ENCODE results near the gene LY6G6D. TPM values are rescaled to one million over a fixed set of nuclear protein-coding genes. Genes with fewer than 3 reads are reported as not detected.

Gene LY6G6D
- total RNA-seq, 1 donor from 2014 or later, result not detected

- TF ChIP-seq CTCF (IDR thresholded peaks at IDR 0.05), result no peak
- Histone ChIP-seq H3K4me3 (no peak overlapping the region), H3K27ac (no peak overlapping the region), H3K4me1 (no peaks in the 10 kb centered on the region), H3K27me3 (no peaks in the 10 kb centered on the region), H3K9me3 (no peaks in the 10 kb centered on the region), H3K36me3 (peaks cover 71 to 91% of the 10 kb centered on the region in 2 donors)
- no peak for DNase-seq (ENCODE audit: low spot score in 2 of 2)
- intact Hi-C loops (cut with DNase I), result no loop called here
Measured at GRCh38 chr6:31690231-31691077, 24.7 kb upstream of the LY6G6D start.

GRCh38 chr6:31691078-31691463 is 24.1 kb upstream of the LY6G6D start:
- TF ChIP-seq CTCF (IDR thresholded peaks at IDR 0.05), result no peak
- Histone ChIP-seq H3K4me3 (no peak overlapping the region), H3K36me3 (peaks cover 77 to 97% of the 10 kb centered on the region in 2 donors), H3K27me3 (no peaks in the 10 kb centered on the region), H3K27ac (no peak overlapping the region), H3K9me3 (no peaks in the 10 kb centered on the region), H3K4me1 (no peaks in the 10 kb centered on the region)
- DNase-seq (ENCODE audit: low spot score in 2 of 2), result no peak
- intact Hi-C loops (cut with DNase I), result no loop called here

- no peak overlapping the region for H3K4me3 ChIP-seq
- H3K4me1 ChIP-seq, result no peaks in the 10 kb centered on the region
- intact Hi-C loops (cut with DNase I), result no loop called here
- TF ChIP-seq CTCF (IDR thresholded peaks at IDR 0.05), result no peak
- DNase-seq (ENCODE audit: low spot score in 2 of 2), result no peak
- H3K27ac ChIP-seq, result no peak overlapping the region
- H3K36me3 ChIP-seq, result peaks cover 83 to 97% of the 10 kb centered on the region in 2 donors
- no peaks in the 10 kb centered on the region for H3K27me3 ChIP-seq
- no peaks in the 10 kb centered on the region for H3K9me3 ChIP-seq
Measured at GRCh38 chr6:31691564-31692108, 23.5 kb upstream of the LY6G6D start.

- intact Hi-C loops (cut with DNase I), result no loop called here
- H3K4me3 ChIP-seq, result no peak overlapping the region
- no peak for DNase-seq (ENCODE audit: low spot score in 2 of 2)
- H3K4me1 ChIP-seq, result no peaks in the 10 kb centered on the region
- no peaks in the 10 kb centered on the region for H3K9me3 ChIP-seq
- H3K27me3 ChIP-seq, result no peaks in the 10 kb centered on the region
- no peak for TF ChIP-seq CTCF (IDR thresholded peaks at IDR 0.05)
- no peak overlapping the region for H3K27ac ChIP-seq
- H3K36me3 ChIP-seq, result peaks cover 82 to 94% of the 10 kb centered on the region in 2 donors
Measured at GRCh38 chr6:31692353-31692752, 22.8 kb upstream of the LY6G6D start.

- H3K27me3 ChIP-seq, result no peaks in the 10 kb centered on the region
- H3K9me3 ChIP-seq, result no peaks in the 10 kb centered on the region
- intact Hi-C loops (cut with DNase I), result no loop called here
- H3K4me3 ChIP-seq, result no peak overlapping the region
- no peak overlapping the region for H3K27ac ChIP-seq
- H3K36me3 ChIP-seq, result peaks cover 77 to 88% of the 10 kb centered on the region in 2 donors
- DNase-seq (ENCODE audit: low spot score in 2 of 2), result no peak
- no peaks in the 10 kb centered on the region for H3K4me1 ChIP-seq
- no peak for TF ChIP-seq CTCF (IDR thresholded peaks at IDR 0.05)
Measured at GRCh38 chr6:31692886-31693285, 22.3 kb upstream of the LY6G6D start.

Data from ascending aorta (tissue), 2 donors.